Esophagus (tissue), 2 donors: ENCODE data around the gene ADARB2. TPM values are rescaled to one million over a fixed set of nuclear protein-coding genes. Genes with fewer than 3 reads are reported as not detected.

ENCODE experiments used
- H3K27ac ChIP-seq, 2 donors: one replicate each; pipeline ENCODE4 v1.5.1; 2013; ENCODE audit warnings: low read depth in 2 of 2, mild to moderate bottlenecking in 2 of 2, inconsistent platforms in 1 of 2, low read length in 1 of 2, moderate library complexity in 1 of 2
- H3K27me3 ChIP-seq, 2 donors: one replicate each; pipeline ENCODE4 v1.6.1; 2013; ENCODE audit warnings: low read length in 2 of 2, control low read depth in 1 of 2, mild to moderate bottlenecking in 1 of 2; ENCODE audit not compliant: insufficient read depth in 2 of 2, control insufficient read depth in 1 of 2
- H3K36me3 ChIP-seq, 2 donors: one replicate each; pipeline ENCODE4 v1.6.1; 2013; ENCODE audit warnings: low read length in 1 of 2; ENCODE audit not compliant: control insufficient read depth in 2 of 2, insufficient read depth in 2 of 2
- H3K4me1 ChIP-seq, 2 donors: one replicate each; pipeline ENCODE4 v1.6.1; 2013; ENCODE audit warnings: low read length in 1 of 2; ENCODE audit not compliant: control insufficient read depth in 2 of 2, insufficient read depth in 2 of 2
- H3K4me3 ChIP-seq, 2 donors: one replicate each; pipeline ENCODE4 v1.5.1; 2013; ENCODE audit warnings: low read length in 2 of 2, mild to moderate bottlenecking in 2 of 2, low read depth in 1 of 2, moderate library complexity in 1 of 2
- H3K9me3 ChIP-seq, 2 donors: one replicate each; pipeline ENCODE4 v1.6.1; 2013; ENCODE audit warnings: mild to moderate bottlenecking in 2 of 2, low read depth in 1 of 2, low read length in 1 of 2, moderate library complexity in 1 of 2; ENCODE audit not compliant: control insufficient read depth in 2 of 2, insufficient read depth in 1 of 2
- WGBS, 2 donors: extraction: QIAGEN DNeasy Blood & Tissue Kit; methylation state at CpG; one replicate each; pipeline ENCODE4 v1.1.7; 2013; 5-methylcytosine and 5-hydroxymethylcytosine counted together
- polyA plus RNA-seq, 2 donors: library from polyadenylated mRNA; stranded (reverse); fragments of 200-250 nt; gene quantifications; one replicate each; pipeline ENCODE4 v1.2.3, GENCODE V29; 2013
- donor health status: healthy with polysubstance abuse.
- donor health status: Bipolar disorder and iron deficiency.

Gene ADARB2
- polyA plus RNA-seq, 2 donors = 0.33 to 0.65 TPM

- WGBS, 2 donors = 92 to 95% methylated on average over 6 of the region's 6 CpGs
- Histone ChIP-seq H3K9me3 (no peaks in the 10 kb centered on the region), H3K27me3 (no peaks in the 10 kb centered on the region), H3K4me1 (no peaks in the 10 kb centered on the region), H3K36me3 (no peaks in the 10 kb centered on the region), H3K27ac (no peak overlapping the region), H3K4me3 (no peak overlapping the region)
These were observed 217.9 kb downstream of the ADARB2 start for GRCh38 chr10:1519391-1519790.

- no peaks in the 10 kb centered on the region for H3K36me3 ChIP-seq
- H3K4me1 ChIP-seq = no peaks in the 10 kb centered on the region
- no peaks in the 10 kb centered on the region for H3K27me3 ChIP-seq
- H3K4me3 ChIP-seq = no peak overlapping the region
- 89 to 90% methylated on average over 7 of the region's 7 CpGs for WGBS, 2 donors
- H3K27ac ChIP-seq = no peak overlapping the region
- no peaks in the 10 kb centered on the region for H3K9me3 ChIP-seq
These were observed 219.6 kb downstream of the ADARB2 start for GRCh38 chr10:1517684-1518083.

- Histone ChIP-seq H3K27ac (no peak overlapping the region), H3K4me1 (no peaks in the 10 kb centered on the region), H3K4me3 (no peak overlapping the region), H3K36me3 (no peaks in the 10 kb centered on the region), H3K27me3 (no peaks in the 10 kb centered on the region), H3K9me3 (peaks cover 0 to 2% of the 10 kb centered on the region in 2 donors)
- 66 to 74% methylated on average over 29 of the region's 29 CpGs for WGBS, 2 donors
These were observed 220.7 kb downstream of the ADARB2 start for GRCh38 chr10:1516492-1517165.

GRCh38 chr10:1515780-1516491 is 221.4 kb downstream of the ADARB2 start:
- H3K36me3 ChIP-seq = no peaks in the 10 kb centered on the region
- H3K27ac ChIP-seq = no peak overlapping the region
- 80 to 83% methylated on average over 18 of the region's 18 CpGs for WGBS, 2 donors
- no peak overlapping the region for H3K4me3 ChIP-seq
- H3K9me3 ChIP-seq = peaks cover 0 to 2% of the 10 kb centered on the region in 2 donors
- no peaks in the 10 kb centered on the region for H3K27me3 ChIP-seq
- H3K4me1 ChIP-seq = no peaks in the 10 kb centered on the region

- H3K4me1 ChIP-seq = no peaks in the 10 kb centered on the region
- WGBS, 2 donors = 87 to 93% methylated on average over 14 of the region's 14 CpGs
These were observed 222.1 kb downstream of the ADARB2 start for GRCh38 chr10:1515121-1515779.

GRCh38 chr10:1514681-1515080 is 222.6 kb downstream of the ADARB2 start:
- Histone ChIP-seq H3K4me3 (no peak overlapping the region), H3K27me3 (no peaks in the 10 kb centered on the region), H3K4me1 (no peaks in the 10 kb centered on the region), H3K27ac (no peak overlapping the region), H3K36me3 (no peaks in the 10 kb centered on the region), H3K9me3 (peaks cover 0 to 2% of the 10 kb centered on the region in 2 donors)
- WGBS, 2 donors = 78 to 82% methylated on average over 8 of the region's 8 CpGs

More at GRCh38 chr10:1515121-1515779, 222.1 kb downstream of the ADARB2 start:
- no peaks in the 10 kb centered on the region for H3K36me3 ChIP-seq
- no peak overlapping the region for H3K4me3 ChIP-seq
- no peak overlapping the region for H3K27ac ChIP-seq
- no peaks in the 10 kb centered on the region for H3K27me3 ChIP-seq
- H3K9me3 ChIP-seq = peaks cover 0 to 2% of the 10 kb centered on the region in 2 donors

GRCh38 chr10:1513221-1513620 is 224.1 kb downstream of the ADARB2 start:
- 90 to 95% methylated on average over 14 of the region's 14 CpGs for WGBS, 2 donors
- Histone ChIP-seq H3K9me3 (peaks cover 0 to 2% of the 10 kb centered on the region in 2 donors), H3K27ac (no peak overlapping the region), H3K4me1 (no peaks in the 10 kb centered on the region), H3K27me3 (no peaks in the 10 kb centered on the region), H3K4me3 (no peak overlapping the region), H3K36me3 (no peaks in the 10 kb centered on the region)

- Histone ChIP-seq H3K4me3 (no peak overlapping the region), H3K4me1 (peaks cover 0 to 4% of the 10 kb centered on the region in 2 donors), H3K36me3 (no peaks in the 10 kb centered on the region), H3K9me3 (peaks cover 0 to 7% of the 10 kb centered on the region in 2 donors), H3K27me3 (no peaks in the 10 kb centered on the region), H3K27ac (no peak overlapping the region)
- WGBS, 2 donors = 70 to 73% methylated on average over 15 of the region's 15 CpGs
These were observed 228.3 kb downstream of the ADARB2 start for GRCh38 chr10:1509011-1509530.

GRCh38 chr10:1508096-1508495 is 229.2 kb downstream of the ADARB2 start:
- H3K27me3 ChIP-seq = no peaks in the 10 kb centered on the region
- no peaks in the 10 kb centered on the region for H3K36me3 ChIP-seq
- no peak overlapping the region for H3K4me3 ChIP-seq
- H3K27ac ChIP-seq = no peak overlapping the region
- peaks cover 0 to 9% of the 10 kb centered on the region in 2 donors for H3K9me3 ChIP-seq
- H3K4me1 ChIP-seq = peaks cover 0 to 4% of the 10 kb centered on the region in 2 donors
- WGBS, 2 donors = 91 to 92% methylated on average over 16 of the region's 16 CpGs
